GM19395 (cell line): Measurements from ENCODE around the gene CARD8.
A peak's percentile ranks its signal among the peaks of the same experiment; 100 is the strongest.

Source experiments
- ATAC-seq: cut with Tn5 transposase; IDR thresholded peaks from one replicate; pipeline ENCODE4 v1.9.1; 2021; ENCODE audit warnings: mild to moderate bottlenecking, moderate library complexity; ENCODE audit not compliant: unreplicated experiment

Gene CARD8

DNA sequence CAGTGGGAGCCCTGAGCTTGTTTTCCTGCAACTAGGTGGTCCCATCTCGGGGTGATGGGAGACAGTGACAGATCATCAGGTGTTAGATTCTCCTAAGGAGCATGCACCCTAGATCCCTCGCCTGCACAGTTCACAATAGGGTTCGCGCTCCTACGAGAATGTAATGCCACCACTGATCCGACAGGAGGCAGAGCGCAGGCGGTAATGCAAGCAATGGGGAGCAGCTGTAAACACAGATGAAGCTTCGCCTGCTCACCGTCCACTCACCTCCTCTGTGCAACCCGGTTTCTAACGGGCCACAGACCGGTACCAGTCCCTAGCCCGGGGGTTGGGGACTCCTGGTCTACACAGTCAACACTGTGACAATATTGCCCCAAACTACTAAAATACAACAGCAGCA is 38.8 kb downstream of the CARD8 start:
- ATAC-seq, result no peak

DNA sequence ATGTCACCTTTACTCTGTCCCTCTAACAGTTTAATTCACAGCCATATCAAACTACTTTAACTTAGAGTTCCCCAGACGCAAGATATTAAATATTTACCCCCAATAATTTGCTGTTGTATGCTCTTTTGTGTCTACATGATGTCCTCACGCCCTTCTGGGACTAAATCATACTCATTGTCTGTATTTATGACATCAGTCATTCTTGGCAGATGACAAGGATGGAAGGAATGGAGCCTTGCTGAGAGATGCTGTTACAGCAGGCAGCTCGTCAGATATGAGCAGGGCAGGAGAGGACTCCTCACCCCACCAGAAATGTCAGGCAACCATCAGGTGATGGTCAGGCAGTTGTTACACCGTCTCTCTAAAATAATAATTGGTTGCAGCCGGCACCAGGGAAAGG is 41.8 kb downstream of the CARD8 start:
- no peak for ATAC-seq

DNA sequence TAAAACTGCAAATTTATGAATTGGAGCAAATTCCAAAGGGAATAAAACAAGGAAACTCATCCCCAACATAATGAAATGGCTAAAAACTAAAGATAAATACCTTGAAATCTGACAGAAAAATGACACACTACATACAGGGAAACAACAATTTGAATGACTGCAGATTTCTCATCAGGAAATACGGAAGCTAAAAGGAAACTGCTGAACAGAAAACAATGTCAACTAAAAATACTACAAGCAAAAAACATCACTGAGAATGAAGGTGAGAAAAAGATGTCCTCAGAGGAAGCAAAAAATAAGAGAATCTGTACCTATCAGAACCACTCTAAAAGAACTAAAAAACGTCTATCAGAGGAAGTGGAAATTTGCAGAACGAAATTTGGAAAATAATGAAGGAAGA is 45.7 kb downstream of the CARD8 start:
- no peak for ATAC-seq

DNA sequence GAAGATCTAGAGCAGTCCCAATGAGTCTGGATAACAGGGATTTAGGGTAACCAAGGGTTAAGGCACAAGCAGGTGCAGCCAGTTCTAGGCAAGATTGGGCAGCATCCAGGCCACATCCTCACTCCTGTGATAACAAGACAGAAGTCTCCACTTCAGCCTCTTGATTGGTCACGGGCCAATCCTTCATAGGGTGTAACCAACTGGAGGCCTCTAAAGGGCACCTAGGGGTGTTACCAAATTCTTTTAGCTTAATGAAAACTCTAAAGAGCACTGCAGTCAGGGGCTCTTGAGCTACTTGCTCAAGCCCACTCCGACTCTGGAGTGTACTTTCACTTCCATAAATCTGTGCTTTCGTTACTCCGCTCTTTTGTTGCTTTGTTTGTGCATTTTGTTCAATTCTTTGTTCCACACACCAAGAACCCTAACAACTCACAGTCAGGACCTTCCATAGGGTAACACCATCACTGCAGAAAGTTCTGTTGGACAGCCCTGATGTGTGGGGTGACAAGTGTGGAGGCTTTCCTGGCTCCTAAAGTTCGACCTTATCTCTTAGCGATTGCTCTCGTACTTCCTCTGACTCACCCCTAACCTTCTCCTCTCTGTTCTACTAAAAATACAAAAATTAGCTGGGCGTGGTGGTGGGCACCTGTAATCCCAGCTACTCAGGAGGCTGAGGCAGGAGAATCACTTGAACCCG is 49.2 kb downstream of the CARD8 start:
- no peak for ATAC-seq

DNA sequence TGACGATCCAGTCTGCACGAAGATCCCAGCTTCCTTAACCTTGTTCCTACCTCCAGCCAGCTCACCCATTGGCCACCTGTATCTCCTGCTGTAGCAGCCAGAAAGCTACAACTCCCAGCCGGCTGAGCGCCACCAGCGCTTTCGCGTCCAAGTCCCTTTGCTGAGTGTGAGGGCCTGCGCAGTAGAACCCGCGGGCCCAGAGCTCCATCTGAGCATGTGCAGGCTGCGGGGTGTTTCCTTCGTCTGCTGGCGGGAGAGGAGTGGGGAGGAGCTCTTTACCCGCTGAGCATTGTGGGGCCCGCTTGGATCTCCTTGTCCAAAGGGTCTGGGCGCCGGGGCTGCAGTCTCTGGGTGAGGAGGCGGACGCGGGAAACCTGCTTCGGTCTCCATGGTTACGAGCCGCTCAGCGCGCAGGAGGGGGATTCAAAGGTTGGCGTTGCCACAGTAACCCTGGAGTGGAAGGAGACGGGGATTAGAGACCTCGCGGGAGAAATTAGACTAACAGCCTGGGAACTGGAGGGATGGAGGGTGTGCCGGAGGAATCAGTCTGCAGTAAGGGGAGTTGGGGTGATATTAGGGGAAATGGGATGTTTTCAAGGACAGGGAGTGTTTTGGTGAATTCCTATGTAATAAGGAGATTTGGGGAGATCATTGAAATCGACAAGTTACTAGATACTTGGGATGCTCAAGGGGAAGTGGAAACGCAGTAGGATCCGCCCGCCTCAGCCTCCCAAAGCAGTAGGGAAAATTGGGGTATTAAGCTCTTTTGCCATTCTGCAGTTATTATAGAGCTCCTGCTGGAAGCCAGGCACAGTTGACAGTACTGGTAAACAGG is 51.7 kb downstream of the CARD8 start:
- ATAC-seq, result peak; percentile 94

- no peak for ATAC-seq
Measured at GRCh38 chr19:48203222-48203793, 52.4 kb downstream of the CARD8 start.

DNA sequence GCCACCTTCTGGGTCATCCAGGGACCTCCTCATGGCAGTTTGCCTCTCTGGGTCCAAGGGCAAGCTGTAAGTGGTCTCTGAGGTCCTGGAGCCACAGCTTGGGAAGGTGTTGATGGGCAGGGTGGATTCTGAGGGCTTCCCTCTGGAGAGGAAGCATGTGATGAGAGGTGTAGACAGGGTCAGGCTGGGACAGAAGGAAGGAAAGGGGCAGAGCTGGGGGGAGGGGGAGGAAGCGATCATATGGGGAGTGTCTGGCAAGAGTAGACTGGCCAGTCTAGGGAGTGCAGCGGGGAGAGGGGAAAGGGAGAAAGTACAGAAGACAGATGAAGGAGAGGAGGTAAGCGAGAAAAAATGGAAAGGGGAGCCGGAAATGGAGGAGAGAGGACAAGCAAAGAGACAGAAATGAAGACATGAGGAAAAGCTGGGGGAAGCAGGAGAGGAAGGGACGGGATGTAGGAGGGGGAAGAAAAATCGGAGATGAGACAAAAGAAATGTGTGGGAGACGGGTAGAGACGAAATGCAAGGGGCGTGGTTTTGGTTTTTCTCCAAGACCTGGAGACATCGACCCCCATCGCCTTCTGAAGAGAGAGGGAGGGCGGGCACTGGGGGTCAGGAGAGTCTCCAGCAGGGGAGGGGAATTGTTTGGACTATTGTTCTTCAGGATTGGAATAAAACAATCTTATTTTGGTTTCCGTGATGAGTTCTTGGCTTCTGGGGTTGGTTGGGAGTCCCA is 58.6 kb downstream of the CARD8 start:
- ATAC-seq, result no peak

DNA sequence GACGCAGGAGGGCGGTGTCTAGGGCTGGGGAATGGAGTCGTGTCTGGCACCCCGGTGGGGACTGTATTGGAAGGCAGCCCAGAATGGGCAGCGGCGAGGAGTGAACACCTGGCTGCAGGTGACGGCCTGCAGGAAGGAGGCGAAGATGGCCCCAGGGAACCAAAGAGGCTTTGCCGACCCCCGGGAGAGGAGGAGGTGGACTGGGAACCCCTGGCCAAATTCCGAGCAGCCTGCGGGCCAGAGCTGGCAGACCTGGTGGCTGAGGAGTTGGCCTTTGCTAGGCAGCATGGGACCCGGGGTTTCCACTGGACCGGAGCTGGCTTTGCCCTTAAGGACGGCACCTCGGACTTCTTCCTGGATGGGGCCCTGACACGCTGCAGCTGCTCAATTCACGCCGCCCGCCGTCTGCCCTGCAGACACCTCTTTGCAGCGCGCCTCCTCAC is 59.4 kb downstream of the CARD8 start:
- ATAC-seq, result no peak

DNA sequence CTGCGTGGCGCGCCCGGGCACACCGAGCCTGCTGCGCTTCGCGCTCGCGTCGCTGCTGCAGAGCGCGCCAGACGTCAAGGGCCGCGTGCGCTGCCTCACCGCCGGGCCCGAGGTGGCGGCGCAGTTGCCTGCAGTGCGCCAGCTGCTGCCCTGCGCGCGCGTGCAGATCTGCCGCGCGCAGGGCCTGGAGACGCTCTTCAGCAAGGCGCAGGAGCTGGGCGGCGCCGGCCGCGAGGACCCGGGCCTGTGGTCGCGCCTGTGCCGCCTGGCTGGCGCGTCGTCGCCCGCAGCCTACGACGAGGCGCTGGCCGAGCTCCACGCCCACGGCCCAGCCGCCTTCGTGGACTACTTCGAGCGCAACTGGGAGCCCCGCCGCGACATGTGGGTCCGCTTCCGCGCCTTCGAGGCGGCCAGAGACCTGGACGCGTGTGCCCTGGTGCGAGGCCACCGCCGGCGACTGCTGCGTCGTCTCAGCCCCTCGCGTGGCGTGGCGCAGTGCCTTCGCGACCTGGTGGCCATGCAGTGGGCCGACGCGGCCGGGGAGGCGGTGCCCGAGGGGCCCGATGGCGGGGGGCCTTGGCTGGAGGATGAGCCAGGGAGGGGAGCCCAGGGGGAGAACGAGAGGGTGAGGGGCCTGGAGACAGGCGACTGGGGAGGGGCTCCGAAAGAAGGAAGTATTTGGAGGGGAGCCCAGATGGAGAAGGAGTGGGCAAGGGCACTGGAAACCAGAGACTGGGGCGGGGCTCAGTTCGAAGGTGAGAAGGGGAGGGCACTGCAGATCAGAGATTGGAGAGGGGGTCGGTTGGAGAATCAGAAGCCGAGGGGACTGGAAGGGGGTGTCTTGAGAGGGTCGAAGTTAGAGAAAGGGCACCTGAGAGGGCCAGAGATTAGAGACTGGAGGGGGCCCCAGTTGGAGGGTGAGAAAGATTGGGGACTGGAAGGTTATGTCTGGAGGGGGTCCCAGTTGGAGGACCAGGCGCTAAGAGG is 60.6 kb downstream of the CARD8 start:
- ATAC-seq, result no peak

- no peak for ATAC-seq
Measured at GRCh38 chr19:48194041-48194843, 61.5 kb downstream of the CARD8 start.

DNA sequence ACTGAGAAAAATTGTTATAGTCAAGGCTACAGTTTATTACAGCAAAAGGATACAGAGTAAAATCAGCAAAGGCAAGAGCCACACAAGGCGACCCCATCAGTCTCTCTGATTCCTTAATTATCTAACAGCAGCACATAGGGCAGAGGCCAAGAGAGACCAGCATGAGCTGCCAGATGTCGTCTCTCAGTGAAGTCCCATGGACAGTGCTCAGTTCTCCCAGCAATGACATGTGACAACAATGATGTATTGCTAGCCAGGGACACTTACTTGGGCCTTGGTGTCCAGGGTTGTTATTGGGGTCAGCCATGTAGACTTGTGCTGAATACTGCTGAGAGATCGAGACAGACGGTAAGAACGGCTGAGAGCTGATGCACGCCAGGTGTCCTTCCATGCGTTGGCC is 63.0 kb downstream of the CARD8 start:
- no peak for ATAC-seq

DNA sequence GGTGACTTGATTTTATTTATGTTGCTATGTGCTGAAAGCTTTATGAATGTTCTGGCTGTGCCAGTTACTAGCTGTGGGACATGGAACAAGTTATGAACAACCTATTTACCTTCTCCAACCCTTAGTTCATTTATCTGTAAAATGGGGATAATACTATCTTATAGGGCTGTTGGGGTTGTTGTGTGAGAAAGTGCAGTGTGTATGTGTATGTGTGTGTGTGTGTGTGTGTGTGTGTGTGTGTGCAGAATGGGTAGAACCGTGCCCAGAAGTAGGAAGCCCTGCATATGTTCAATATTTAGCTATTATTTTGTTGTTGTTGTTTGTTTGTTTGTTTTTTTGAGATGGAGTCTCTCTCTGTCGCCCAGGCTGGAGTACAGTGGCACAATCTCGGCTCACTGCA is 64.8 kb downstream of the CARD8 start:
- ATAC-seq, result no peak

- ATAC-seq, result no peak
Measured at GRCh38 chr19:48190288-48190884, 65.3 kb downstream of the CARD8 start.

GRCh38 chr19:48186541-48186991 is 69.1 kb downstream of the CARD8 start:
- ATAC-seq, result peak; percentile 56

DNA sequence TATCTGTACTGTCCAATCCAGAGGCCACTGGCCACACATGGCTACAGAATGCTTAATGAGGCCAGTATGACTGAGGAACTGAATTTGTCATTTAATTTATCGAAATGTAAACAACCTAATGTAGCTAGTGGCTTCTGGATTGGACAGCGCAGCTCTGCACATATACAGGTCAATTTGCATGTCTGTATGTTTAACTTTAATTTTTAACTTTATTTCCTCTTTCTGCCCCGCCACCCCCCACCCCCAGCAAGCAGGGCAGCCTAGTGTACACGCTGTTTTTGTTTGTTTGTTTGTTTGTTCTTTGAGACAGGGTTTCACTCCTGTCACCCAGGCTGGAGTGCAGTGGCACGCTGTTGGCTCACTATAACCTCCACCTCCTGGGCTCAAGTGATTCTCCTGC is 69.7 kb downstream of the CARD8 start:
- ATAC-seq, result peak; percentile 37

DNA sequence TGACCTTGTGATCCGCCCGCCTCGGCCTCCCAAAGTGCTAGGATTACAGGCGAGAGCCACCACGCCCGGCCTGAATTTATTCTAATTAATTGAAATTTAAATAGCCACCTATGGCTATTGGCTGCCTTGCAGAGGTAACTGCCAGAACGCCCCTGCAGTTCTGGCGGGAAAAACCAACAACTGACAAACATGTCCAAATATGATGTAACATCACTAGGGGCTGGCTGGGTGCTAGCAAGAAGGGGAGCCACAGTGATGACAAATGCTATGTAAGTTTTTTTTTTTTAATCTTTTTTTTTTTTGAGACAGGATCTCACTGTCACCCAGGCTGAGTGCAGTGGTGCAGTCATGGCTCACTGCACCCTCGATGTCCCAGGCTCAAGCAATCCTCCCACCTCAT is 72.4 kb downstream of the CARD8 start:
- no peak for ATAC-seq

DNA sequence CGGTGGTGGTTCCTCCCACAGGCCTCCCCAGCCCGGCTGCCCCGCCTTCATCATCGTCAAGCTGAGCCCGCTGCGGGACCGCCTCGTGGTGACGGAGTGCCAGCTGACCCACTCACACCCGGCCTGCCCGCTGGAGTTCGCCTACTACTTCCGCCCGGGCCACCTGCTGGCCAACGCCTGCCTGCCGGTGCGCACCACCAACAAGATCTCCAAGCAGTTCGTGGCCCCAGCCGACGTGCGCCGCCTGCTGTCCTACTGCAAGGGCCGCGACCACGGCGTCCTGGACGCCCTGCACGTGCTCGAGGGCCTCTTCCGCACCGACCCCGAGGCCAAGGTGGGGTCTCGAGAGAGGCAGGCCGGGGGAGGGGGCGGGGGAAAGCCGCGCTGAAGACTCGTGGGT is 73.3 kb downstream of the CARD8 start:
- no peak for ATAC-seq

- ATAC-seq, result no peak
Measured at GRCh38 chr19:48181505-48181904, 74.2 kb downstream of the CARD8 start.

GRCh38 chr19:48176226-48176625 is 79.5 kb downstream of the CARD8 start:
- ATAC-seq, result no peak
